ENCODE measurements around the gene CD46. TPM values are rescaled to one million over a fixed set of nuclear protein-coding genes. Genes with fewer than 3 reads are reported as not detected.
A peak's percentile ranks its signal among the peaks of the same experiment; 100 is the strongest.

CD46 gene
- total RNA-seq, 2 donors from 2014 or later, result 148 to 282 TPM

DNA sequence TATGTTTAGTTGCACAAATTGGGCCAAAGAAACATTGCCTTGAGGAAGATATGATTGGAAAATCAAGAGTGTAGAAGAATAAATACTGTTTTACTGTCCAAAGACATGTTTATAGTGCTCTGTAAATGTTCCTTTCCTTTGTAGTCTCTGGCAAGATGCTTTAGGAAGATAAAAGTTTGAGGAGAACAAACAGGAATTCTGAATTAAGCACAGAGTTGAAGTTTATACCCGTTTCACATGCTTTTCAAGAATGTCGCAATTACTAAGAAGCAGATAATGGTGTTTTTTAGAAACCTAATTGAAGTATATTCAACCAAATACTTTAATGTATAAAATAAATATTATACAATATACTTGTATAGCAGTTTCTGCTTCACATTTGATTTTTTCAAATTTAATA is 43.0 kb downstream of the CD46 start:
- Histone ChIP-seq H3K9me3 (no peaks in the 10 kb centered on the region), H3K27me3 (no peaks in the 10 kb centered on the region), H3K9ac (ENCODE audit: low read depth in 2 of 2, low read length in 2 of 2) (no peak overlapping the region), H3K4me3 (no peak overlapping the region), H3K4me1 (no peaks in the 10 kb centered on the region), H3K27ac (no peak overlapping the region), H3K36me3 (no peaks in the 10 kb centered on the region)
- intact Hi-C loops (cut with DNase I), result loop anchor here (5.0 kb wide), 1 partner anchor 38 kb away; no protein-coding TSS in a partner anchor
- DNase-seq, result no peak
- no peak for TF ChIP-seq CTCF (IDR thresholded peaks at IDR 0.05)

DNA sequence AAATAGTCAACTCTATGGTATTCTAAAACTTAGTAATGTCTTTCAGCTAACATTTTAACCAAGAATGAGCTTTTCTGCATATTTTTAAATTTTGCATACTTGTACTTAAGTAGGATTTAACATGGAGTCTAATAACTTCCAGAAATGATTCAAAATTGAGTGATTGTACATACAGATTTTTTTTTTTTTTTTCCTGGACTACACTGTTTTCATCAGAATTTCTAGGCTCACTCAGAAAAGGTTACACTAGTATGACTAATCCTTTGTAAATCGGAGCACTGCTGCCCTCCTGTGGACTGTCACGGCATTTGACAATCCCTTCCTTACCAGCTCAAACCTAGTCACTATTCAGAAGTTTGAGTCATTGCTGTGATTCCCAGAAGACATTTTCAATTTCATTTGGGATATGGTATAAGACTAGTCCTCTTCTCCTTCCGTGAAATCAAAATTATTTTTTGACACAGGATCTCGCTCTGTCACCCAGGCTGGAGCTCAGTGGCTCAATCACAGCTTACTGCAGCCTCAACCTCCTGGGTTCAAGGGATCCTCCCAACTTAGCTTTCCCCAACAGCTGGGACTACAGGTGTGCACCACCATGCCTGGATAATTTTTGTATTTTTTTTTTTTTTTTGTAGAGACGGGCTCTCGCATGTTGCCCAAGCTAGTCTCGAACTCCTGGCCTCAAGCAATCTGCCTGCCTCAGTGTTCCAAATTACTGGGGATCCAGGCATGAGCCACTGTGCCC is 45.5 kb downstream of the CD46 start:
- DNase-seq, result peak; percentile 92
- no peaks in the 10 kb centered on the region for H3K27me3 ChIP-seq
- H3K4me1 ChIP-seq, result no peaks in the 10 kb centered on the region
- no peak overlapping the region for H3K4me3 ChIP-seq
- no peaks in the 10 kb centered on the region for H3K36me3 ChIP-seq
- TF ChIP-seq CTCF (IDR thresholded peaks at IDR 0.05), result peak; percentile 82
- H3K9ac ChIP-seq (ENCODE audit: low read depth in 2 of 2, low read length in 2 of 2), result no peak overlapping the region
- H3K9me3 ChIP-seq, result no peaks in the 10 kb centered on the region
- H3K27ac ChIP-seq, result no peak overlapping the region
- intact Hi-C loops (cut with DNase I), result loop anchor here (5.0 kb wide), 1 partner anchor 40 kb away; no protein-coding TSS in a partner anchor

DNA sequence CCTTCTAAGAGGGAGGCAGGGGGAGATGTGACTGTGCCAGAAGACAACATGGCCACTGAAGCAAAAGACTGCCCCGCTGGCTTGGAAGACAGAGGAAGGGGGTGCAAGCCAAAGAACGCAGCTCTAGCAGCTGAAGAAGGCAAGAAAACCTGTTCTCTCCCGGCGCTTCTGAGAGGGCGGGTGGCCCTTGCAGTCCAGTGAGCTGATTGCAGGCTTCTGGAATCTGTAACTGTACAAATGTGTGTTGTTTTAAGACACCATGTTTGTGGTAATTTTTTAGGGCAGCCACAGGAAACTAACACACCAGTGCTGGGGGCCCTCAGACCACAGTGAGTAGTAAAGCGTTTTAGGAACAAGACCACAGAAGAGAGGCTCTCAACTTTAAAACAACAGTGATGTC is 47.0 kb downstream of the CD46 start:
- no peak overlapping the region for H3K27ac ChIP-seq
- H3K27me3 ChIP-seq, result no peaks in the 10 kb centered on the region
- DNase-seq, result no peak
- no peak for TF ChIP-seq CTCF (IDR thresholded peaks at IDR 0.05)
- H3K9ac ChIP-seq (ENCODE audit: low read depth in 2 of 2, low read length in 2 of 2), result no peak overlapping the region
- H3K4me1 ChIP-seq, result no peaks in the 10 kb centered on the region
- intact Hi-C loops (cut with DNase I), result loop anchor here (5.0 kb wide), 1 partner anchor 42 kb away; no protein-coding TSS in a partner anchor
- H3K9me3 ChIP-seq, result no peaks in the 10 kb centered on the region
- no peaks in the 10 kb centered on the region for H3K36me3 ChIP-seq
- no peak overlapping the region for H3K4me3 ChIP-seq

- intact Hi-C loops (cut with DNase I), result loop anchor here (5.0 kb wide), 1 partner anchor 43 kb away; no protein-coding TSS in a partner anchor
- Histone ChIP-seq H3K9me3 (no peaks in the 10 kb centered on the region), H3K9ac (ENCODE audit: low read depth in 2 of 2, low read length in 2 of 2) (no peak overlapping the region), H3K27me3 (no peaks in the 10 kb centered on the region), H3K4me3 (no peak overlapping the region), H3K36me3 (no peaks in the 10 kb centered on the region), H3K4me1 (no peaks in the 10 kb centered on the region), H3K27ac (no peak overlapping the region)
- no peak for TF ChIP-seq CTCF (IDR thresholded peaks at IDR 0.05)
- DNase-seq, result no peak
Measured at GRCh38 chr1:207799989-207800648, 48.3 kb downstream of the CD46 start.

DNA sequence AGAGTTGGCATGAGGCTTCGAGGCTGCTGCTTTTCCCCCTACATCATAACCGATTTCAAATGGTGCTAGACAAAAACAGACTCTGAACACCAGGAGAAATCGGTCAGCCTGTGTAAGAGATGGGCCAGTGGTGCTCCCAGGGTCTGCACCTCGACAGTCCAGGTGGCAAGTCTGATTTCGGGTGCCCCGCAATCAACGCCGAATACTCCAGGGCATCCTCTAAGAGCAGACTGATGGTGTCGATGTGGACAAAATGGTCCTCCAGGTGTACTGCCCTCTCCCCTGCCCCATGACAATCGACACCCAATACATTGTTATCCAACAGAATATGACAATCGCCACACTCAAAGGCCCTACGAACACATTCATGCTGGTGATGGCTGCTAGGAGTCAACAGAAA is 50.0 kb downstream of the CD46 start:
- no peak overlapping the region for H3K27ac ChIP-seq
- H3K36me3 ChIP-seq, result no peaks in the 10 kb centered on the region
- no peaks in the 10 kb centered on the region for H3K27me3 ChIP-seq
- no peak overlapping the region for H3K9ac ChIP-seq (ENCODE audit: low read depth in 2 of 2, low read length in 2 of 2)
- H3K9me3 ChIP-seq, result no peaks in the 10 kb centered on the region
- H3K4me3 ChIP-seq, result no peak overlapping the region
- no peak for TF ChIP-seq CTCF (IDR thresholded peaks at IDR 0.05)
- intact Hi-C loops (cut with DNase I), result no loop called here
- peaks cover 5% of the 10 kb centered on the region for H3K4me1 ChIP-seq
- no peak for DNase-seq

Data from colonic mucosa (tissue), 4 donors.